HG03571 (cell line): Measurements from ENCODE around the gene CARD14.
A peak's percentile ranks its signal among the peaks of the same experiment; 100 is the strongest.
"Not testable (repeated sequence)": the region's sequence is repeated elsewhere in the genome, so short reads cannot be mapped to it uniquely, and the experiment has no call there.

Experiments
- ATAC-seq: cut with Tn5 transposase; IDR thresholded peaks from one replicate; pipeline ENCODE4 v1.9.1; 2021; ENCODE audit not compliant: unreplicated experiment

CARD14 gene

DNA sequence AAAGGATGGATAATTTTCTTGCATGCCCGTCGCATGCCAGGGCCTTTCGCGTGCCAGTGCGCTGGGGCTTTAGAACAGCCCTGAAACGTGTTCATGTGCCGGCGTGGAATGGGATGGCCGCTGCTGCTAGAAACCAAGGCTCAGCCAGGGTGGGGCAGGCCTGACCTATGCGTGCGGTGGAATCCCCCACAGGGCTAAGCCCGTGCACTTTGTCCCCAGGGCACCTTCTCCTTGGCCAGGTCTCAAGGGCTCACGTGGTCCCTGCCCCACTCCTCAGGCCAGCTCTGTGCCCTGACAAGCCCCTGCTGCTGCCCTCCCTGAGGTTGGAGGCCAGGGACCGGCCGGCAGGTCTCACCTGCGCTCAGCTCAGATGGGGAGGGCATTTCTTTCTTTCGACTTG lies 77.7 kb downstream of the CARD14 start:
- no peak for ATAC-seq

DNA sequence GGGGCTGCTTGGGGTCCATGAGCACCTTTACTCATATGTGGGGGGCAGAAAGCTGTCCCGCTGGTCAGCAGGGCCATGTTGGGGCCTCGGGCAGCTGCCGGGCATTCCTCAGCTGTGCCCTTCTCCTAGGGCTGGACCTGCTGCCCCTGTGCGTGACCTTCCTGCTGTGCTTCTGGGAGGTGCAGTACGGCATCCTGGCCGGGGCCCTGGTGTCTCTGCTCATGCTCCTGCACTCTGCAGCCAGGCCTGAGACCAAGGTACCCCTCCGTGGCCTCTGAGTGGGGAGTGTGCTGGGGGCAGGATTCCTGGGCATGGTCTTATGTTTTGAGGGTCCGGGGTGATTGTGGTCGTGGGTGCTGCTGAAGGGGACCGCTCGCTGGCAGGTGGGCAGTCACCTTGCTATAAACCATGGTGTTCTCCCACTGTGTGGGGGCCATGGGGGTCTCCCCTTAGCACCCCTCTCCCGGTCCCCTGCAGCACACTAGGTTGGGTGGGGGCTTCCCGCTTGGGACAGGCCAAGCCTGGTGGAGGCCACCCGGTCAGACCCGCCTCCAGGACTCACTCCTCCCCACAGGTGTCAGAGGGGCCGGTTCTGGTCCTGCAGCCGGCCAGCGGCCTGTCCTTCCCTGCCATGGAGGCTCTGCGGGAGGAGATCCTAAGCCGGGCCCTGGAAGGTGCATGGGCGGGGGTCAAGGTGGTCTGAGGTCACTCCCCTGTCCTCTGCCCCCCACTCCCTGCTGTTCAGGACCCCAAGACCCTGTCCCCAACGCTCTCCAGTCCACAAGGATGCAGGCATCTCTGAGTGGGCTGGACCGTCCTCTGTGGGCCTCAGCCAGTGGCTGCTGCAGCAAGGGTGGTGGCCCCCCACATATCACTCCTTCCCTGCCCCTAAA lies 78.4 kb downstream of the CARD14 start:
- ATAC-seq, result no peak

DNA sequence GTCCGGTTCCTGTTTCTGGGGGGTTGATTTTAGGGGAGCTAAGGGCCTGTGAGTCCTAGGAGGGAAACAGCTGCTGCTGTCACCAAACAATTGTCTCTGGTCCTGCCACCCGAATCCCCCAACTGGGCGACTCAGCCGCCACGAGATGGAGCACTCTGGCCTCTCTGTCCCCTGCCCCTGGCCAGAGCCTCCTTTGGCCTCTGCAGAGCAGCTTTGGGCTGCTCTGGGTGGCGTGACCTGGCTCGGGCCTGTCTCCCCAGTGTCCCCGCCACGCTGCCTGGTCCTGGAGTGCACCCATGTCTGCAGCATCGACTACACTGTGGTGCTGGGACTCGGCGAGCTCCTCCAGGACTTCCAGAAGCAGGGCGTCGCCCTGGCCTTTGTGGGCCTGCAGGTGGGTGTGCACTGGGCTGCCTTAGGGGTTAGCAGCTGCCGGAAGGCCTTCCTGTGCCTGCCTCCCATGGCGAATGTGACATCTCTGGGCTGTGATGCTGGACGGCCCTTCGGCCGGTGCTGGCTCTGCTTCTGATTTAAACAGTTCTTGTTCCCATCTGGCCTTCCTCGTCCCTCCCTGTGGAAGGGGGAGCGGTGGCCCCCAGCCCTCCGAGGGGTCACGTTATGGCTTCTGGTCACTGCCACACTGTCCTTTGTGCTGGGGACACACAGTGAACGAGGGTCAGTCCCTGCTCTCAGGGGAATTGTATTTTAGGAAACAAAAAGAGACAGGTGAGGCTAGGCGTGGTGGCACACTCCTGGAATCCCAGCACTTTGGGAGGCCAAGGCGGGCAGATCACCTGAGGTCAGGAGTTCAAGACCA lies 79.3 kb downstream of the CARD14 start:
- ATAC-seq, result no peak

DNA sequence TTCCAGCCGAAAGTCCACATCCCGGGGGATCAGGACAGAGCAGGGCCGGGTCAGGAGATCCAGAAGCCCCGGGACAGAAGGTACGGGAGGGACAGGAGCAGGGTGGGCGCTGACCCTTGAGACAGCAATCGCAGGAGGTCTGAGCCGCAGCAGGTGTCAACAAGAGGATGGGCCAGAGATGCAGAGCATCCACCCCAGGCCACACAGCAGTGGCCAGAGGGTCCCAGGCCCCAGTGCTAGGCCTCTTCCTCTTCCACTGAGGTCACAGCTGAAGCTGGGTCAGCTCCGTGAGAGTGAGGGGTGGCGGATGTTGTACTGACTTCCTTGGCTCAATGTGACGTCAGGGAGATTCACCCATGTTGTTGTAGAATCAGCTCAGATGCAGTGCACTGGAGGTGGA lies 82.1 kb downstream of the CARD14 start:
- no peak for ATAC-seq

DNA sequence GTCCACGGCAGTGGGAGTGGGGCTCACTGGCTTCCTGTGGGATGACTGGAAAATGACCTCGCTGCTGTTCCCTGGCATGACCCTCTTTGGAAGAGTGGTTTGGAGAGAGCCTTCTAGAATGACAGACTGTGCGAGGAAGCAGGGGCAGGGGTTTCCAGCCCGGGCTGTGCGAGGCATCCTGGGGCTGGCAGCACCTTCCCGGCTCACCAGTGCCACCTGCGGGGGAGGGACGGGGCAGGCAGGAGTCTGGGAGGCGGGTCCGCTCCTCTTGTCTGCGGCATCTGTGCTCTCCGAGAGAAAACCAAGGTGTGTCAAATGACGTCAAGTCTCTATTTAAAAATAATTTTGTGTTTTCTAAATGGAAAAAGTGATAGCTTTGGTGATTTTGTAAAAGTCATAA lies 83.0 kb downstream of the CARD14 start:
- no peak for ATAC-seq

DNA sequence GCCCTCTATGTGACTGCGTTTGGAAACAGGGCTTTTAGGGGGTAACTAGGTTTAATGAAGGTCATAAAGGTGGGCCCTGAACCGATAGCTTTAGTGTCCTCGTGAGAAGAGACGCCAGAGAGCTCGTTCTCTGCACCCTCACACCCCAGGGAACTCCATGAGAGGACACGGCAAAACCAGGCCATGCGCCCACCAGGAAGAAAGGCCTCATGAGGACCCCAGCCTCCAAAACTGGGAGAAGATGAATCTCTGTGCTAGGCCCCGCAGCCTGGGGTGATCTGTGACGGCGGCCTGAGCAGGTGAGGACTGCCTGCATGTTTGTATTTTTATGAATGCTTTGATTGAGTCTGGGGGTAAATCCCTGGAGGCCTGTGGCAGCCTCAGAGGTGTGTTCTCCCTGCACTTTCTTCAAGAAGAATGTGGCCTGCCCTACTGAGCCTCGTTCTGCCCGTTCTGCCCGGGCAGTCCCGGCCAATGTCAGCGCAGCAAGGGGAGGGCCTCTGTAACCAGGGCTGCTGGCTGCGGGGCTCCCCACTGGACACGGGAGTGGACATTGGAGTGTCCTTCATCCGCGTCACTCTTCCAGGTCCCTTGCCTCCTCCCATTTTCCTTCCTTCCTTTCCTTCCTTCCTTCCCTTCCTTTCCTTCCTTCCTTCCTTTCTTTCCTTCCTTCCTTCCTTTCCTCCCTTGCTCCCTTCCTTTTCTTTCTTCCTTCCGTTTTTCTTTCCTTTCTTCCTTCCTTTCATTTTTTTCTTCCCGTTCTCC lies 84.0 kb downstream of the CARD14 start:
- no peak for ATAC-seq

DNA sequence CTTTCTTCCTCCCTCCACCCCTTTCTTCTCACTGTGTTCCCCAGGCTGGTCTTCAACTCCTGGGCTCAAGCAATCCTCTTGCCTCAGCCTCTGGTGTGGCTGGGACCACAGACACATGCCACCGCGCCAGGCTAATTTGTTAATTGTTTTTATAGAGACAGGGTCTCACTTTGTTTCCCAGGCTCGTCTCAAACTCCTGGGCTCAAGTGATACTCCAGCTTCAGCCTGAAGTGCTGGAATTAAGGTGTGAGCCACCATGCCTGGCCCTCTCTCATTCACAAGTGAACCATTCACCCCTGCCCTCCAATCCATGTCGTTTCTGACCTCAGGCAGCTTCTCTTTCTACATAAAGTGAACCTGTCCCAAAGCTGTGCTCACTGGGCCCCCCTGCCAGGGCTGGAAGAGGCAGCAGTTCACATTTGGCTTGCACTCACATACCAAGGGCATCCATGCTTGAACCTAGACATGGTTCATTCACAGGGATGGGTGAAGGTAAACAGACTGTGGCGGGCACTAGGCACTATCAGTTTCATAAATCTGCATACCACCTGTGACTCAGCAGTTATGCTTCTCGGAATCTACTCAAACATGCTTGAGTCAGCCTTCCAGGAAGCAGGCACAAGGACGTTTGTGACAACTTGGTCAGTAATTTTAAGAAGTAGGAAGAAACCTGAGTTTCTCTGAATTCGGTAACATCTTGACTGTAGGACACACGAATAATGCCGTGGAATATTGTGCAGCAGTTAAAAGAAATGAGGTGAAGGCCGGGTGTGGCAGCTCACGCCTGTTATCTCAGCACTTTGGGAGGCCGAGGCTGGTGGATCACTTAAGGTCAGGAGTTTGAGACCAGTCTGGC lies 84.8 kb downstream of the CARD14 start:
- peak; percentile 46 for ATAC-seq

DNA sequence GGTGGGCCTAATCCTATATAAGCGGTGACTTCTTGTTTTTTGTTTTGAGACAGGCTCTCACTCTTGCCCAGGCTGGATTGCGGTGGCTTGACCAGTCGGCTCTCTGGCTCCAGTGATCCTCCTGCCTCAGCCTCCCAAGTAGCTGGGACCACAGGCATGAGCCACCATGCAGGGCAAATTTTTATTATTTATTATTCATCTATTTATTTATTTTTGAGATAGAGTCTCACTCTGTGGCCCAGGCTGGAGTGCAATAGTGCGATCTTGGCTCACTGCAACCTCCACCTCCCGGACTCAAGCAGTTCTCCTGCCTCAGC lies 86.2 kb downstream of the CARD14 start:
- ATAC-seq, result no peak

DNA sequence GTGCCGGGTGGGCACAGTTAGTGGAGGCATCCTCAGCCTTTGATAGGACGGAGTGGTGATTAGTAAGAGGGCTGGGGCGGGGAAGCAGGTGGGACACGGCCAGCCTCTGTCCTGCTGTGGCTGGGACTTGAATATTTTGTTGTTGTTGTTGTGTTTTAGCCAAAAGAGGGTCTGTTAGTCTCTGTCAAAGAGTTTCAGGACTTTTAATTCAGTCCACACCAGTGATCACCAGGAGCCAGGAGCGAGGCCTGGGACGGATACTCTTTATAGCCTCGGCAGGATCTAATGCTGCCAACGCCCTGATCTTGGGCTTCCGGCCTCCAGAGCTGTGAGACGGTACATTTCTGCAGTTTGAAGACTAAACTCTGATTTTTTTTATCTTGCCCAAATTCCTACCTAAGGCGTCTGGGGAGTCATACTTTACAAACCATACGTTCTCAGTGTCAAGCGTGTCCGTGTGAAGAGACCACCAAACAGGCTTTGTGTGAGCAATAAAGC lies 87.9 kb downstream of the CARD14 start:
- no peak for ATAC-seq

DNA sequence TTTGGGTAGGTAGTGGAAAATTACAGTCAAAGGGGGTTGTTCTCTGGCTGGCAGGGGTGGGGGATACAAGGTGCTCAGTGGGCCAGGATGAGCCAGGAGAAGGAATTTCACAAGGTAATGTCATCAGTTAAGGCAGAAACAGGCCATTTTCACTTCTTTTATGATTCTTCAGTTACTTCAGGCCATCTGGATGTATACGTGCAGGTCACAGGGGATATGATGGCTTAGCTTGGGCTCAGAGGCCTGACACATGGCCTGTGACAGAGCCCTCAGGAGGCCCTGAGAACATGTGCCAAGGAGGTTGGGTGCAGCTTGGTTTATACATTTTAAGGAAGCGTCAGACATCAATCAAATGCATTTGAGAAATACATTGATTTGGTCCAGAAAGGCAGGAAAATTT lies 88.5 kb downstream of the CARD14 start:
- not testable (repeated sequence) for ATAC-seq
